K562 (cell line): ENCODE data around the gene MDP1. TPM values are rescaled to one million over a fixed set of nuclear protein-coding genes. Genes with fewer than 3 reads are reported as not detected.

Experiments used
- ATAC-seq: fragments of 200-7000 bp; cut with Tn5 transposase; 3 replicates; pipeline ENCODE4 v1.9.1; 2020; ENCODE audit warnings: moderate library complexity
- BruUV-seq: library from RNA; stranded (reverse); fragments of 400-500 nt; replicated peaks from 2 replicates; lab custom pipeline; 2021; lab: Mats Ljungman, UMichigan
- CTCF ChIA-PET: fragments of 300-600 bp; formaldehyde crosslinking; extraction: SDS; loops from one replicate; lab custom pipeline; 2021; ENCODE audit warnings: low intra/inter-chr PET ratio; lab: Yijun Ruan, JAX
- POLR2A ChIA-PET: fragments of 300-600, 350-650 bp; sonication (Branson Sonifier 250); formaldehyde crosslinking; extraction: SDS; loops from one replicate; lab custom pipeline; 2021; ENCODE audit warnings: antibody characterized with exemption, inconsistent platforms; lab: Yijun Ruan, JAX
- DNase-seq, 4 experiments: peaks; one replicate each; pipeline versions ENCODE4 v3.0.0 to v3.0.0-alpha.2; 2011 to 2018; ENCODE audit warnings: low spot score in 3 of 4, mixed read lengths in 3 of 4; ENCODE audit errors: extremely low read depth in 1 of 4
- FAIRE-seq: peaks from 2 replicates; lab custom pipeline; 2011; peaks lifted over from hg19 to GRCh38; lab: Jason Lieb, UNC
- H2AFZ ChIP-seq: 2 replicates; pipeline ENCODE4 v1.6.0; 2011; ENCODE audit warnings: low read depth, low read length, control low read depth, inconsistent platforms
- H3K27ac ChIP-seq: fragments of 200-600 bp; 3 replicates; pipeline ENCODE4 v1.8.0; 2011; ENCODE audit warnings: low read depth, mild to moderate bottlenecking, control low read depth, inconsistent platforms, low read length, moderate library complexity, mixed read lengths; ENCODE audit errors: extremely low read depth
- H3K27me3 ChIP-seq, 2 experiments: fragments of 300-600 bp in 1 of 2; 2 replicates in 1 of 2; 3 replicates in 1 of 2; pipeline versions ENCODE4 v1.6.0 to v1.8.0; 2011; ENCODE audit warnings: inconsistent platforms in 2 of 2, low read length in 2 of 2, mild to moderate bottlenecking in 1 of 2, mixed read lengths in 1 of 2, moderate library complexity in 1 of 2; ENCODE audit not compliant: control insufficient read depth in 2 of 2, insufficient read depth in 2 of 2
- H3K36me3 ChIP-seq: fragments of 300-600 bp; 3 replicates; pipeline ENCODE4 v1.8.0; 2011; ENCODE audit warnings: mild to moderate bottlenecking, low read length, inconsistent platforms; ENCODE audit not compliant: control insufficient read depth, insufficient read depth
- H3K4me1 ChIP-seq, 2 experiments: fragments of 200-600 bp in 1 of 2; replicated peaks in 1 of 2; 2 replicates in 1 of 2; 3 replicates in 1 of 2; pipeline versions ENCODE4 v1.5.1 to v1.8.0; 2011; ENCODE audit warnings: inconsistent platforms in 2 of 2, low read length in 2 of 2, mild to moderate bottlenecking in 1 of 2, mixed read lengths in 1 of 2, moderate library complexity in 1 of 2; ENCODE audit not compliant: control insufficient read depth in 2 of 2, insufficient read depth in 2 of 2
- H3K4me2 ChIP-seq: 2 replicates; pipeline ENCODE4 v1.6.1; 2011; ENCODE audit warnings: low read length, control low read depth, inconsistent platforms, mixed read lengths; ENCODE audit not compliant: insufficient read depth
- H3K4me3 ChIP-seq: fragments of 200-600 bp; sonication (generic), shearing (Covaris generic); 2 replicates; pipeline ENCODE4 v1.5.1; 2016; ENCODE audit warnings: control low read depth, inconsistent platforms
- H3K79me2 ChIP-seq: fragments of 200-600 bp; 3 replicates; pipeline ENCODE4 v1.8.0; 2011; ENCODE audit warnings: low read length, inconsistent platforms; ENCODE audit not compliant: control insufficient read depth, insufficient read depth
- H3K9ac ChIP-seq, 2 experiments: 2 replicates each; pipeline versions ENCODE4 v1.6.0 to v1.6.1; 2011; ENCODE audit warnings: low read depth in 2 of 2, low read length in 2 of 2, control low read depth in 1 of 2, inconsistent platforms in 1 of 2, mild to moderate bottlenecking in 1 of 2, mixed read lengths in 1 of 2; ENCODE audit not compliant: insufficient read depth in 1 of 2
- H3K9me1 ChIP-seq: one replicate; pipeline ENCODE4 v1.6.0; 2011; ENCODE audit warnings: inconsistent platforms, mild to moderate bottlenecking, low read length, moderate library complexity; ENCODE audit not compliant: control insufficient read depth, insufficient read depth
- H3K9me3 ChIP-seq: replicated peaks from 2 replicates; pipeline ENCODE4 v1.5.1; 2011; ENCODE audit warnings: low read depth, low read length, inconsistent platforms; ENCODE audit not compliant: control insufficient read depth, insufficient read depth
- H4K20me1 ChIP-seq: replicated peaks from 2 replicates; pipeline ENCODE4 v1.6.1; 2011; ENCODE audit warnings: low read length, inconsistent platforms, mixed read lengths; ENCODE audit not compliant: control insufficient read depth, insufficient read depth
- ARID3B ChIP-seq: fragments of 250-450 bp; sonication (Bioruptor Pico); IDR thresholded peaks from 2 replicates; pipeline ENCODE4 v1.4.0; 2020; ENCODE audit warnings: borderline replicate concordance
- CREB3L1 ChIP-seq: fragments of 450-650 bp; IDR thresholded peaks from 2 replicates; pipeline ENCODE4 v1.6.1; 2014; ENCODE audit warnings: low read depth, mild to moderate bottlenecking, moderate library complexity, borderline replicate concordance
- EZH2 ChIP-seq: IDR thresholded peaks from 2 replicates; pipeline ENCODE4 v1.6.1; 2012; ENCODE audit warnings: low read depth, mild to moderate bottlenecking, inconsistent platforms, low read length, borderline replicate concordance
- HCFC1 ChIP-seq: IDR thresholded peaks from 2 replicates; pipeline ENCODE4 v1.6.1; 2012; ENCODE audit warnings: low read depth, low read length, improper control_type of control experiment
- HDAC1 ChIP-seq, 2 experiments: fragments of 450-650 bp; IDR thresholded peaks; 2 replicates each; pipeline ENCODE4 v1.6.1; 2016 to 2017; ENCODE audit warnings: inconsistent platforms in 1 of 2, mild to moderate bottlenecking in 1 of 2, moderate library complexity in 1 of 2
- HEY1 ChIP-seq: fragments of 250-450 bp; sonication (Bioruptor Pico); IDR thresholded peaks from 2 replicates; pipeline ENCODE4 v1.5.0; 2020; ENCODE audit warnings: mild to moderate bottlenecking, moderate library complexity, borderline replicate concordance
- HMG20A ChIP-seq: fragments of 450-650 bp; formaldehyde crosslinking; conservative IDR thresholded peaks from 2 replicates; pipeline ENCODE4 v1.4.0; 2020; ENCODE audit warnings: mild to moderate bottlenecking, mixed read lengths
- MXD1 ChIP-seq: fragments of 250-450 bp; sonication (Bioruptor Pico); IDR thresholded peaks from 2 replicates; pipeline ENCODE4 v1.8.0; 2021; ENCODE audit warnings: borderline replicate concordance, mild to moderate bottlenecking, moderate library complexity; ENCODE audit not compliant: poor library complexity, severe bottlenecking
- POLR2B ChIP-seq: fragments of 450-650 bp; IDR thresholded peaks from 2 replicates; pipeline ENCODE4 v1.6.1; 2018; ENCODE audit warnings: low read depth; ENCODE audit not compliant: partially characterized antibody
- SMARCA4 ChIP-seq: fragments of 450-650 bp; IDR thresholded peaks from 2 replicates; pipeline ENCODE4 v1.6.1; 2016
- SPI1 ChIP-seq: IDR thresholded peaks from 2 replicates; pipeline ENCODE4 v1.6.1; 2011; ENCODE audit warnings: low read depth, low read length, control low read depth, borderline replicate concordance
- ZNF449 ChIP-seq: fragments of 250-450 bp; sonication (Bioruptor Pico); IDR thresholded peaks from 2 replicates; pipeline ENCODE4 v1.8.0; 2022; ENCODE audit warnings: moderate library complexity, mild to moderate bottlenecking, inconsistent platforms
- WGBS: fragments of 100-300 bp; shearing (Covaris generic); methylation state at CpG from one replicate; pipeline ENCODE4 v1.1.6; 2016; ENCODE audit warnings: low coverage, mixed read lengths; ENCODE audit not compliant: insufficient coverage; ENCODE audit errors: missing lambda C conversion rate; 5-methylcytosine and 5-hydroxymethylcytosine counted together
- in situ Hi-C: fragments of 300-500 bp; cut with MboI; formaldehyde crosslinking; loops from 4 replicates; pipeline ENCODE4 v1.15.0; 2018; ENCODE audit warnings: inconsistent platforms, mixed read lengths
- intact Hi-C: fragments of 100-400 bp; cut with micrococcal nuclease; formaldehyde crosslinking; loops from 2 replicates; pipeline ENCODE4 v1.14.2; 2022
- polyA plus RNA-seq, 8 experiments: library from polyadenylated mRNA; depleted of rRNA in 4 of 8; stranded (reverse) in 5 of 8; unstranded in 3 of 8; fragments of >200 nt; fragmentation: Nextera tagmentation in 2 of 8; fragmentation: Illumina TruSeq in 1 of 8; extraction: Ambion mirVana in 2 of 8; extraction: Trizol in 1 of 8; gene quantifications; 2 replicates each; pipeline versions ENCODE4 v1.2.1 to v1.2.3, GENCODE V29; 2011 to 2014; ENCODE audit warnings: inconsistent platforms in 1 of 8, missing spikeins in 1 of 8
- total RNA-seq, 7 experiments: library from RNA; depleted of rRNA in 6 of 7; stranded (reverse); fragments of >200 nt in 6 of 7; fragmentation: Illumina TruSeq in 2 of 7; extraction: Trizol in 2 of 7; gene quantifications; 2 replicates each; pipeline versions ENCODE4 v1.2.1 to v1.2.3, GENCODE V29; 2011 to 2021; ENCODE audit warnings: low replicate concordance in 1 of 7

The MDP1 gene
- total and polyA plus RNA-seq, 9 of the 15 experiments (the other 6 are each of a cell fraction or from before 2014, with no cell fraction given), result 2.7 to 29.6 (median 11.0) TPM

- Histone ChIP-seq H3K9me1 (no peaks in the 10 kb centered on the region), H3K36me3 (peaks cover 66% of the 10 kb centered on the region), H4K20me1 (no peaks in the 10 kb centered on the region; the same call in 1 of the 2 replicates), H3K4me3 (no peak overlapping the region), H3K27ac (no peak overlapping the region), H3K79me2 (peaks cover 24% of the 10 kb centered on the region), H3K4me1 (peaks cover 12 to 19% of the 10 kb centered on the region in 2 experiments), H3K4me2 (no peak overlapping the region), H3K27me3 (no peaks in the 10 kb centered on the region), H3K9ac (no peak overlapping the region), H2AFZ (no peak overlapping the region), H3K9me3 (no peaks in the 10 kb centered on the region)
- no peak for TF ChIP-seq CREB3L1
- no peak for TF ChIP-seq POLR2B
- no peak for TF ChIP-seq HEY1
- no peak for TF ChIP-seq MXD1 (CRISPR knock-in tag)
- TF ChIP-seq HCFC1, result no peak
- no peak for TF ChIP-seq SMARCA4
- no peak for TF ChIP-seq SPI1
- no peak for TF ChIP-seq HDAC1 (IDR thresholded peaks at IDR 0.05)
- TF ChIP-seq ARID3B (CRISPR knock-in tag), result no peak
- TF ChIP-seq HMG20A (CRISPR knock-in tag), result no peak
- TF ChIP-seq ZNF449 (CRISPR knock-in tag), result no peak
- no peak for TF ChIP-seq EZH2
- CTCF ChIA-PET, result no interaction called here
- ATAC-seq (no peak), FAIRE-seq (no peak), DNase-seq (no peak)
- in situ Hi-C loops (no loop called here), intact Hi-C loops (no loop called here)
- BruUV-seq, result no TSS peak
- POLR2A ChIA-PET, result no interaction called here
- WGBS, result 95% methylated on average over 2 of the region's 2 CpGs
Observed at GRCh38 chr14:24237463-24237955, 21.6 kb upstream of the MDP1 start.
